GM04504 (cell line): ENCODE data around the gene GFER.
"Not testable (repeated sequence)": the region's sequence is repeated elsewhere in the genome, so short reads cannot be mapped to it uniquely, and the experiment has no call there.

Experiments used
- DNase-seq: peaks from one replicate; pipeline ENCODE4 v3.0.0-alpha.2; 2012; ENCODE audit warnings: low read depth

Gene GFER

DNA sequence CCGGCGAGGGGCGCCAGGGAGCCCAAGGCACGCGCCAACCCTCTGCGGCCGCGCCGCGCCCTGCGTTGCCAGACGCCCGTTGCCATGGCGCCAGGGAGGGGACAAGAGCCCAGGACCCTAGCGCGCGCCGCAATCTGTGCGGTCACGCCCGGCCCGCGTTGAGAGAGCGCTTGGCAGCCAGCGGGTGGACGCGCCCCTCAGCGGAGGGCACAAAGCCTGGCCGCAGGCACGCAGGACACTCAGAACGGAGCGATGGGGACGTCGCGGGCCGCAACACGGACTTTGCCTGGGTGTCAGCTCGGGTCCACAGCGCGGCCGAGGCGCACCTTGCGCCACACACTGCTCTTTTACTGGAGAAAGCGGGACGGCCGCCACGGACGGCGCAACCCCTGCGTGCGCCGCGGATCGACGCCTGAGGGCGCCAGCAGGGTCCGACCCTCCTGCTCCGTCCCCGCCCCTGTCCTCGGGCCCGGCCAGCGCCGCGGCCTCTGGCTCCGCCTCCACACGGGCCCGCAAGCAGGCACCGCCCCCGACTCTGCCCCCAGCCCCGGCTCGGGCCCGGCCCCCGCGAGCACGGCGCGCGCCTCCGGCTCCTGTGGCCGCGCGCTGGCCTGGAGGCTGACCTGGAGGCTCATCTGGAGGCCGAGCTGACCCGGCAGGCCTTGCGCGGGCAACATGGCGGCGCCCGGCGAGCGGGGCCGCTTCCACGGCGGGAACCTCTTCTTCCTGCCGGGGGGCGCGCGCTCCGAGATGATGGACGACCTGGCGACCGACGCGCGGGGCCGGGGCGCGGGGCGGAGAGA lies at the start of gene GFER:
TSS of gene GFER (plus strand) at position 650 of the 803 bp plus-strand sequence. CDS start at position 676, 26 bp downstream.
- peak; percentile 85 for DNase-seq

- DNase-seq = no peak
Observed at GRCh38 chr16:1936945-1937479, 47.0 kb upstream of the GFER start.

DNA sequence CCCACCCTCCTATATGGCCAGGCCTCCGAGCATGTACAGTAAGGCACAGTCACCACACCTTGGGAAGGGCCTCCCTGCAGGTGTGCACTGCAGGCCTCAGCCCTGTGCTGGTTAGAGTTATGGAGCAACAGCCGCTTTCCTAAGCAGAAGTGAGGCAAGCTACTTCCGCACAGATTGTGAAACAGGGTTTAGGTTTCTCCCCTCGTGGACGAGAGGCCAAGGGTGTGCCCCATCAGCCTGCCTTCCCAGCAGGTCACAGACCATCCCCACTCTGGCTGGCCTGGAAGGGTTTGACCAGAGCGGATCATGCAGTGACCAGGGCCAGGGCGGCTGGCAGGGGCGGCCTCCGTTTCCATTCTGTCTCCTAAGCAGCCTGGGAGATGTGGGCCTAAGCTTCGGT lies 45.7 kb upstream of the GFER start:
- DNase-seq = no peak

- DNase-seq = no peak
Observed at GRCh38 chr16:1938910-1939309, 45.1 kb upstream of the GFER start.

DNA sequence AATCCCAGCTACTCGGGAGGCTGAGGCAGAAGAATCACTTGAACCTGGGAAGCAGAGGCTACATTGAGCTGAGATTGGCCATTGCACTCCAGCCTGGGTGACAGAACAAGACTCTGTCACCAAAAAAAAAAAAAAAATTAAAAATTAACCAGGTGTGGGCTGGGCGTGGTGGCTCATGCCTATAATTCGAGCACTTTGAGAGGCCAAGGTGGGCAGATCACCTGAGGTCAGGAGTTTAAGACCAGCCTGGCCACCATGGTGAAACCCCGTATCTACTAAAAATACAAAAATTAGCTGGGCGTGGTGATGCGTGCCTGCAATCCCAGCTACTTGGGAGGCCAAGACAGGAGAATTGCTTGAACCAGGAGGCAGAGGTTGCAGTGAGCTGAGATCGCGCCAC lies 44.2 kb upstream of the GFER start:
- DNase-seq = not testable (repeated sequence)

DNA sequence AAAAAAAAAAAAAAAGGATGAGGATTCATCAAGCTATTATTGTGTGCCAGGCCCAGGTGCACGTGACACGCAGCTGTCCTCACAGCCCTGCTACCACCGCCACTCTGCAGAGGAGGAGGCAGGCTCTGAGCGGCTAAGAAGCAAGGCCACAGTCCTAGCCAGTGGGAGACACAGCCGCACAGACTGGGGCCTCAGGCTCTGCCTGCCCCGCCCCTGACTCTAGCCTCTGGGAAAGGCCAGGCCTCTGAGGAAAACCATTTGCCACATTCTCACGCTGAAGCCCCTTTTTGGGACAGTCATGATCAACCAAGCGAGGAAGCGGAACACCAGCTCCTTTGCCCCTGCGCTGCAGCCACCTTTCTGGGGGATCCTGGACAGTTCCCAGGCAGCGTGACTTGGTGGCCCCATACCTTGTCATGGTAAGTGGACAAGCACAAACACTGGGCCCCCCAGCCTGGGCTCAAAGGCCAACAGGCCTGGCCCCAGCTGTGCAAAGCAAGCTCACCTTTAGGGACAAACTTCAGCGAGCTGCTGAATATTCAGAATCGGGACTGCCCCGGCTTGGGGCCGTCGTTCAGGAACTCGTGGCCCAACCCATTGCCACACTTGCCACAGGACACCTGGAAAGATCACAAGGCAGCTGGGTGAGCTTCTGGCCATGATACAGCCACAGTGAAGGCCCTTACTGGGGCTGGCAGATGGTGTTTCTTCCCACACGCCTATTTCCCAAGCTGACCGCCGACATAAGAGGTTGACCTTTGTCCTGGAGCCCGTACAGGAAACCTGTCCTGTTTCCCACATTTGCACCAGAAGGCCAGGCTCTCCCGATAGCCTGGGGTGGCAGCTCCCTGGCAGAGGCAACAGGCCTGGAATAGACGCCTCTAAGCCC lies 43.5 kb upstream of the GFER start:
- DNase-seq = no peak

GRCh38 chr16:1941162-1942046 lies 42.6 kb upstream of the GFER start:
- DNase-seq = no peak

- no peak for DNase-seq
Observed at GRCh38 chr16:1942047-1942809, 41.8 kb upstream of the GFER start.

DNA sequence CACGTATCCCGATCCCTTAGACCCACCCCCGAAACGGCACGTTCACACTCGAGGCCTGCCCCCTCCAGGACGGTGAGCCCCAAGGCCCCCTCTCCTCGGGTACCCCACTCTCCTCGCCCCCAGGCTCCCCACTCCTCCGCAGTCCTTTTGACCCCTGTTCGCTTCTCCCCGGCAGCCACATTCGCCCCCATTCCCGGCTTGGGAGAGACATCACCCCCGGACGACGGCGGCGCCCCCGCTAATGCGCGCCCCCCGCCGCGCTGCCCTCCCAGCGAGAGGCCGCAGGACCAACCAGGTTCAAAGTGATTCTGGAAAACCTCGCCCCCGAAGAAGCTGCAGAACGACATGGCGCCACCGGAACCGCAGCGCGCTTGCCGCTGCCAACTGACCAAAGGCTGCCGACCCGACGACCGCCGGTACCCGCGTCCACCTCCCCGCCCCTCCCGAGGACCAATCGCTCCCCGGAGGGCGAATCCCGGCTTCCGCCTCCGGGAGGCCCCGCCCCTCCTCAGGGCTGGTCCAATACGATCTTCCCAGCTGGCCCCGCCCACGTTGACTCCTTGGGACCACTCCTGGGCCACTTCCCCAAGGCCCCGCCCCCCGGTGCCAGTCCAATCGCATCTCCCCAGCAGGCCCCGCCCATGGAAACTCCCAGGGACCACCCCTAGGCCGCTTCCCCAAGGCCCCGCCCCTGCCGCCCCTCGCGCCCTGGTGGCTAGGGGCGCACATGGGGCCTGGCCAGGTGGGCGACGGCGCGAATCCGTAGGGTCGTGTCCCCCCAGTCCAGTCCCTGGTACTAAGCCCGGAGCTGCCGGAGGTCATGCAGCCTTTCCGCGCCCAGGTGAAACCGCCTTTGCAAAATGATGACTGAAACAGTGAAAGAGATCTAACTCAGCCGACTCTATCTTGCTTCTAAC lies 40.9 kb upstream of the GFER start, which contains the start of gene MSRB1:
TSS of gene MSRB1 (minus strand) at position 390 of the 917 bp plus-strand sequence. CDS start at position 347, 43 bp downstream.
- peak; percentile 96 for DNase-seq

- no peak for DNase-seq
Observed at GRCh38 chr16:1944612-1945199, 39.3 kb upstream of the GFER start.

GRCh38 chr16:1945559-1946391 lies 38.2 kb upstream of the GFER start:
- no peak for DNase-seq

DNA sequence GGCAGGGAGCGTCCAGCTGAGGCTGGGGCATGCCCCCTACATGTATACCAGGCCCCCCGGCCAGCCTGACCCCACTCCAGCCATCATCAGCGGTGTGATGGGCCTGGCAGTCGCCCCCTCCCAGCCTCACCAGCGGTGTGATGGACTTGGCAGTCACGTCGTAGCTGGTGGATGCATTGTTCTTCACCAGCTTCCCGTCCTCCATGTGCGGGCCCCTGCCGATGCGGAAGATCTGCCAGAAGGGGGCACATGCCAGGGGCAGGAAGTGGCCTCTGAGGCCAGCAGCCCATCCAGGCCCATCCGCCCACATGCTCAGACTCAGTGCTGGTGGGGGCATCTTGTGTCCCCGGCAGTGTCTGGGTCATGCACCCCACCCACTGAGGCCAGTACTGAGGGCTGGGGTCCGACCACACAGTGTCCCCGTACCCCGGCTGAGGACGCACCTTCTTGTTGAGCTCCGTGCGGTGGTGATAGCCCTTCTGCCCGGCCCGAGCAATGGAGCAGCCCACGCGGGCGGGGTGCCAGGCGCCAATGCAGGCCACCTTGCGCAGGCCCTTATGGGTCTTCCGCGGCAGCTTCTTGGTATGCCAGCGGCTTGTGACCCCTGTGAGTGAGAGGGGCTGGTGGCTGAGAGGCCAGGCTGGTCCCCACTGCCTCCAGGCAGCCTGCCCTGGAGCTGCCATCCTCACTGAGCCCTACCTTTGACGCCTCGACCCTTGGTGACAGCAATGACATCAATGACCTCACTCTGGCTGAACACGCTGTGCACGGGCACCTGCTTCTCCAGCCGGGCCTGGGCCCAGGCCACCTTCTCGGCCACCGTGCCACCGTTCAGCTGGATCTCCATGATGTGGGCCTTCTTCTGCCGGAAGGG lies 37.3 kb upstream of the GFER start:
- no peak for DNase-seq

DNA sequence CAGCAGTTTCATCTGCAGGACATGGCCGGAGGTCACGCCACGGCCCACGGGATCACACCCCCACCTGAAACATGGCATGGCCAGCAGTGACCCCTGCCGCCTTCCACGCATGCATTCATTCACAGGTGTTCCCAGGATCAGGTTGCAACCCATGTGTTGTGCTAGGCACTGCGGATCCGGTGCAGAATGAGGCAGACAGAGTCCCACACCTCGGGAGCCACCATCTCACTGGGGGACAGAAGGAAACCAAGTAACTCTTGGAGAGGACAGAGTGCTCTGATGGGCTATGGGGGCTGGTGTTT lies 36.7 kb upstream of the GFER start:
- no peak for DNase-seq

DNA sequence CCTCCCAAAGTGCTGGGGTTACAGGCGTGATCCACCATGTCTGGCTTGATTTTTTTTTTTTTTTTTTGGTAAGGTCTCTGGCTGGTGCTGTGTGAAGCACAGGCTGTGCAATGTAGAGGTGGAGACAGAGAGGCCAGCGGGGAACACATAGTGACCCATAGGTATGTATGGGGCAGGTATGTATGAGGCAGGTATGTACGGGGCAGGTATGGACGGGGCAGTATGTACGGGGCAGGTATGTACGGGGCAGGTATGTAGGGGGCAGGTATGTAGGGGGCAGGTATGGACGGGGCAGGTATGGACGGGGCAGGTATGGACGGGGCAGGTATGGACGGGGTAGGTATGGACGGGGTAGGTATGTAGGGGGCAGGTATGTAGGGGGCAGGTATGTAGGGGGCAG lies 34.5 kb upstream of the GFER start:
- DNase-seq = no peak

GRCh38 chr16:1950047-1950446 lies 33.9 kb upstream of the GFER start:
- DNase-seq = no peak

- no peak for DNase-seq
Observed at GRCh38 chr16:1950559-1950958, 33.4 kb upstream of the GFER start.

- no peak for DNase-seq
Observed at GRCh38 chr16:1953734-1954133, 30.3 kb upstream of the GFER start.
